Measurements from ENCODE around the gene SCYGR8.

The SCYGR8 gene

DNA sequence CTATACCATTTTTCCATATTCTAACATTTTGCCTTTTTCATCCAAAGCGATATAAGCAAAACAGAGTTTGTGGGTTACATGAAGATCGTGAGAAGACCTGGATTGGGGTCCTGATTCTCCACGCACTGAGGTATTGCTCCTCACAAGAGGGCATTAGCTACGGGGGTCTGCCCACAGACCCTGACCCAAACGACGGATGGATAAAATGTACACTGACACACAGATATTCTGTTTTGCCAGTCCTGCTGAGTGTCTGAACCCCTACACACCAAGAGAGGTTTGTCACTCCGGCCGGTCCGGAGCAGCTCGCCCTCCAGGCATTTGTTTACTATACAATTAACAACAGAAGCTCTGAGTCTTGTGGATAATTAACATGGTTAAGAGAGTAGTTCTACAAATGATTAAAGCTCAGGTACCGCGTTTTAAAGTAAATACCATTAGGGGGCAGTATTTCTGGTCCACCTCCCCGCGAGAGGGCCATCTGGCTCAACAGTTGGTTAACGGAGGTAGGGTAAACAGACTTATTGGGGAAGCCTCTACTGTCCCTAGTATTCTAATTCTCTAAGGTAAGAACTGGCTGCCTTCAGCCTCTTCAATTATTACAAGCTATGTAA is 28.4 kb downstream of the SCYGR8 start:
- TF ChIP-seq, protein P1, sequence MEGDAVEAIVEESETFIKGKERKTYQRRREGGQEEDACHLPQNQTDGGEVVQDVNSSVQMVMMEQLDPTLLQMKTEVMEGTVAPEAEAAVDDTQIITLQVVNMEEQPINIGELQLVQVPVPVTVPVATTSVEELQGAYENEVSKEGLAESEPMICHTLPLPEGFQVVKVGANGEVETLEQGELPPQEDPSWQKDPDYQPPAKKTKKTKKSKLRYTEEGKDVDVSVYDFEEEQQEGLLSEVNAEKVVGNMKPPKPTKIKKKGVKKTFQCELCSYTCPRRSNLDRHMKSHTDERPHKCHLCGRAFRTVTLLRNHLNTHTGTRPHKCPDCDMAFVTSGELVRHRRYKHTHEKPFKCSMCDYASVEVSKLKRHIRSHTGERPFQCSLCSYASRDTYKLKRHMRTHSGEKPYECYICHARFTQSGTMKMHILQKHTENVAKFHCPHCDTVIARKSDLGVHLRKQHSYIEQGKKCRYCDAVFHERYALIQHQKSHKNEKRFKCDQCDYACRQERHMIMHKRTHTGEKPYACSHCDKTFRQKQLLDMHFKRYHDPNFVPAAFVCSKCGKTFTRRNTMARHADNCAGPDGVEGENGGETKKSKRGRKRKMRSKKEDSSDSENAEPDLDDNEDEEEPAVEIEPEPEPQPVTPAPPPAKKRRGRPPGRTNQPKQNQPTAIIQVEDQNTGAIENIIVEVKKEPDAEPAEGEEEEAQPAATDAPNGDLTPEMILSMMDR (conservative IDR thresholded peaks at IDR 0.05; ENCODE audit: low read depth, low read length), result no peak
- no peak overlapping the region for H3K4me3 ChIP-seq (ENCODE audit: low read length)
- DNase-seq (ENCODE audit: low read depth), result no peak

DNA sequence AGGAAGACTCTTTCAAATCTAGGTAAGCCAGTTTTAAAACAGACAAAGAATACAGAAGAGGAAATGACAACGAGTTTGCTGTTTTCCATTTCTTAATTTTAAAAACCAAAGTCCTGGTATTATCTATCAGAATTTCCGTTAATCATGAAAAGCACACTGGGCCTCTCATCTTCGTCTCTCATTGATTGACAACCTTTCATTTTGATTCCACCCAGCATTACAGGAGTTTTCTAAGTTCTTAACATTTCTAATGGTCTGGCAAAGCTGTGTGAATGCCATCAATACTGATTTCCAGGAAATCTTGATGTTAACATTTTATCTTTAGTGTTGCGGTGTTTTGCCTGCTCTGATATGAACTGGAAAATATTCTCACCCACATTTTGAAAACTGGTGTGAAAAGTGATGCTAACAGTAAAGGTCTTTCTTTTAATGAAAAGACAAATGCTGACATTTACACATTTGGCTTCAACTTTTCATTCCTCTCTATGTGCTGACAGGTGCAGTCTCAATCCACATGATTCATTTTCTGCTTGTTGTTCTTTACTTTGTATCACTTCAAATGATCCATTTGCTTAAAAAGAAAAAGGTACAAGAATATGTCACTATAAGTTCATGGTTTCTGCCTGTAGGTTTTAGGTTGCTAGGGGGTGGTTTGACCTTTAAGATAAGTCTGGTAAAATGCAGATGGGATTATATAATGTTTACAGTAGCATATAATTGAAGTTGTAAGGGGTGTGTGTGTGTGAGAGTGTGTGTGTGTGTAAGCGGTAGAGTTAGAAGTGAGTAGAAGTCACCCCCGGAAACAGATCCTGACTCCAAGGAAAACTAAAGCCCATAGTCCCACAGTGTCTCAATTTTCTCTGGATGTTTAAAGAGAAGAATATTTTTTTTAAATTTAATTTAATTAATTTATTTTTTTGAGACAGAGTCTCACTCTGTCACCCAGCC is 29.5 kb downstream of the SCYGR8 start:
- TF ChIP-seq, protein P1 (conservative IDR thresholded peaks at IDR 0.05; ENCODE audit: low read depth, low read length), result no peak
- DNase-seq (ENCODE audit: low read depth), result no peak
- H3K4me3 ChIP-seq (ENCODE audit: low read length), result no peak overlapping the region

DNA sequence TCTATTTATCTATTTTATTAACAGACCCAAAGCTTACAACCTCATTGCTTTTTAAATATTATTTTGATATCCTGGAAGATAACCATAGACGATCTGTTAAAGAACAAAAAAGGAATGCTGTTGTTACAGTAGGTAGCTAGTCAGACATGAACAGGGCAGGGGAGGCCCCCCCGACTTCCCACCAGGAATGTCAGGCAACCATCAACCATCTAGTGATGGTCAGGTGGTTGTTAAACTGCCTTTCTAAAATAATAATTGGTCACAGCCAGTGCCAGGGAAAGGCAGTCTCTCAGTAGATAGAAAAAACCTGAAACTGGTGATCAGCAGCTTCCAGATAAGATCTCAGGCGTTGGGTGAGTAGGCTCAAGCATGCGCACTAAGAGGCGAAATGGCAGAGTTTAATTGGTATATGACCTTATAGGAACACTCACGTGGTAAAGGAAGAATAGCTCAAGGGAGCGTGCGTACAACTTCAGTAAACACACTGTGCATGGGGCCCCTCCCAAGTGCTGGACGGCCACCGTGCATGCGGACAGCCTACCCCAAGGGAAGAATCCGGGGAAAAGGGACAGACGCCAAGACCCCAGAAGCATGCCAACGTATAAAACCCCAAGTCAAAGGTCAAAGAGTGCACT is 35.4 kb downstream of the SCYGR8 start:
- TF ChIP-seq, protein P1 (conservative IDR thresholded peaks at IDR 0.05; ENCODE audit: low read depth, low read length), result no peak
- H3K4me3 ChIP-seq (ENCODE audit: low read length), result no peak overlapping the region
- DNase-seq (ENCODE audit: low read depth), result peak; percentile 77

DNA sequence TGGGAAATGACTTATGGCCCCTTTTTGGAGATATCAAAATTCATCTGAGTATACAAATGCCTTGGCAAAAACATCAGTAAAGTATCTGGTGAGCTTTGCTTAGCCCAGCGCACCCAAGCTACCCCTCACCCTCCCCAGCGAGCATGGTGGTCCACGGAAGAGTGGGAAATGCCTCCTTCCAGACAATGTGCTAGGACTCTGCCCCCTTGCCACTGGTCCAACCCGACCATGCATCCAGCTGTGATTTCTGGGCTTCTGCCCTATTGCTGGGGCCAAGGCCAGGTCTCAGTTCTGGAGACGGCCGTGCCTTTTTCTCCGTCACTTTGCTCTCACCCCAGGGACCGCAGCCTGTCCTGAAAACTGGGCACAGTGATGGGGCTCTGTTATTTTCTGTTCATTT is 36.1 kb downstream of the SCYGR8 start:
- DNase-seq (ENCODE audit: low read depth), result no peak
- TF ChIP-seq, protein P1 (conservative IDR thresholded peaks at IDR 0.05; ENCODE audit: low read depth, low read length), result no peak
- H3K4me3 ChIP-seq (ENCODE audit: low read length), result no peak overlapping the region

DNA sequence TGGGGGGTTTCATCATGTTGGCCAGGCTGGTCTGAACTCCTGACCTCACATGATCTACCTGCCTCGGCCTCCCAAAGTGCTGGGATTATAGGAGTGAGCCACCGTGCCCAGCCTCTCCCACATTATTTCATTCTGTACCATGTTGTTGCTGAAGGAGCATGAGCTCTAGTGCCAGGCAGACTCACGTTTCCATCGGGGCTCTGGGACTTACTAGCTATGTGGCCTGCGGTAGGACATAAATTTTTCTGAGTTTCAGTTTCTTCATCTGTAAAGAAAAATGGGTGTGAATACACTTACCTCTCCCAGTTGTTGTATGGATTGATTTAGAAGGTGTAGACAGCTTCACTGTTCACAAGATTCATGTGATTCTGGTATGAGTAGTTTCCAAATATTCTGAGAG is 37.1 kb downstream of the SCYGR8 start:
- DNase-seq (ENCODE audit: low read depth), result no peak

DNA sequence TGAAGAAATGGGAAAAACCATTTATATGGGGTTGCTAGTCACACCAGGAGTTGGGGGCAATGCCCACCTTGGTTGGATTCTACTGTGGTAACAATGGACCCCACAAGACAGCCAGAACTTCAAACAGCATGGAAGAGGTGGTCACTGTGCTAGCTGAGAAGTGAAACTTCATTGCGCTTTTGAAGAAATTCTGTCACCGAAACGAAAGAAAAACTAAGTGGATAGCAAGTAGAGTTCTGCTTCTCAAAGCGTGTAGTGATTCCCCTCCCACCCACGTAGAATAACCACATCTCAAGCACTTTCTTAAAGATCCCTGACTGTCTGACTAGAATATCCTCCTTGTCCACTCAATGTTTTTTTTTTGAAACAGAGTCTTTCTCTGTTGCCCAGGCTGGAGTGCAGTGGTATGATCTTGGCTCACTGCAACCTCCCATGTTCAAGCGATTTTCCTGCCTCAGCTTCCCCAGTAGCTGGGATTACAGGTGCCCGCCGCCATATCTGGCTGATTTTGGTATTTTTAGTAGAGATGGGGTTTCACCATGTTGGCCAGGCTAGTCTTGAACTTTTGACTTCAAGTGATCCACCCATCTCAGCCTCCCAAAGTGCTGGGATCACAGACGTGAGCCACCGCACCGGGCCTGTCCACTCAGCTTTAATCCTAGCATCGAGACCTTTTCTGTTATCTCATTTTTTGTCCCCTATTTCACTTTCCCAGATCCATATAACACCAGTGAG is 37.9 kb downstream of the SCYGR8 start:
- H3K4me3 ChIP-seq (ENCODE audit: low read length), result no peak overlapping the region
- DNase-seq (ENCODE audit: low read depth), result no peak
- TF ChIP-seq, protein P1 (conservative IDR thresholded peaks at IDR 0.05; ENCODE audit: low read depth, low read length), result no peak

More for the DNA sequence above, 37.1 kb downstream of the SCYGR8 start:
- H3K4me3 ChIP-seq (ENCODE audit: low read length), result no peak overlapping the region
- TF ChIP-seq, protein P1 (conservative IDR thresholded peaks at IDR 0.05; ENCODE audit: low read depth, low read length), result no peak
